Central memory CD4-positive, alpha-beta T cell (primary cell): ENCODE measurements around the gene TSGA10.
"Not testable (repeated sequence)": the region's sequence is repeated elsewhere in the genome, so short reads cannot be mapped to it uniquely, and the experiment has no call there.

Experiments used
- DNase-seq: peaks from one replicate; pipeline ENCODE4 v3.0.0; 2022
- total RNA-seq, 3 experiments: gene quantifications; one replicate each; lab custom pipeline; 2026; lab: John Stamatoyannopoulos, UW

Gene TSGA10, protein sequence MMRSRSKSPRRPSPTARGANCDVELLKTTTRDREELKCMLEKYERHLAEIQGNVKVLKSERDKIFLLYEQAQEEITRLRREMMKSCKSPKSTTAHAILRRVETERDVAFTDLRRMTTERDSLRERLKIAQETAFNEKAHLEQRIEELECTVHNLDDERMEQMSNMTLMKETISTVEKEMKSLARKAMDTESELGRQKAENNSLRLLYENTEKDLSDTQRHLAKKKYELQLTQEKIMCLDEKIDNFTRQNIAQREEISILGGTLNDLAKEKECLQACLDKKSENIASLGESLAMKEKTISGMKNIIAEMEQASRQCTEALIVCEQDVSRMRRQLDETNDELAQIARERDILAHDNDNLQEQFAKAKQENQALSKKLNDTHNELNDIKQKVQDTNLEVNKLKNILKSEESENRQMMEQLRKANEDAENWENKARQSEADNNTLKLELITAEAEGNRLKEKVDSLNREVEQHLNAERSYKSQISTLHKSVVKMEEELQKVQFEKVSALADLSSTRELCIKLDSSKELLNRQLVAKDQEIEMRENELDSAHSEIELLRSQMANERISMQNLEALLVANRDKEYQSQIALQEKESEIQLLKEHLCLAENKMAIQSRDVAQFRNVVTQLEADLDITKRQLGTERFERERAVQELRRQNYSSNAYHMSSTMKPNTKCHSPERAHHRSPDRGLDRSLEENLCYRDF
- total RNA-seq: 3.2 to 14.7 (median 13.9) reads per million in 3 experiments

DNA sequence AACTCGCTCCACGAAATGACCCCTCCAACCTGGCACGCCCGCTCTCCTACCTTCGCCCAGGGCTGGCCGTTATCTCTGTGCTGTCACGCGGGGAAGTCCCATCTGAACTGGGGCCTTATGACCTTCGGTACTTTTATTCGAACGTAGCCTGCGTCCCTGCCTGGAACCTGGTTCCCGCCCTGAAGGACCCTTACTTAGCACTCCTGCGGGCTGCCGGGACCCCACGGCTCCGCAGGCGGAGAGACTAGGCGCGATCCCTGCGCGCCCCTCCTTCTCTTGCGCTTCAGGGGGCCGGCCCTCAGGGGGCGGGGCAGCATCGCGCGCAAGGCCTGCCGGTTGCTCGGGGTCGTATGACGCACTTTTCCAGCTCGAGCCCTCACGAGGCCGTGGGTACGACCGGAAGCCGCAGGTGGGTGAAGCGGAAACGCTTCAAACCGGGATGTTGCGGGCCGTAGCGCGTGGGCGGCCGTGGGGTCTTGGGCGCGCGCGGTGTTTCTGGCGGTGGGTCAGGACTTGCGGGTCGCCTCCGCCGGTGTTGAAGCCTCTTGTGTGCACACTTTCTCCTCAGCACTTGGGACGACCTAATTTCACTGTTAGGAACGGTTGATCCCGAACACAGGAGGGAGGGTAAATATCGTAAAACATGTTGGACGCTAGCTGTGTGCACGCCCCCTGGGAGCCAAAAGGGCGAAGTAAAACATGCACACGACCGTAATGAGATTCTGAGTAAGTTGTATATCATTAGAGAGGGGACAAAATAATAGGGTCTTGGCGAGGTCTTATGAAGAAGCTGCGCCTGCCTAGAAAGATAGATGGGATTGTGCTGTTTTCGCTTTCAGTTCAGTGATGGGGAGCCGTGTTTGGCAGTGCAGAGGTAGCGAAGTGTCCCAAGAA lies at the start of gene TSGA10, which contains the start of gene LIPT1:
Gene TSGA10, minus strand, starts transcription at position 300 of the 894 bp plus-strand sequence. CDS start 45,503 bp downstream, outside the sequence.
Gene LIPT1, plus strand, starts transcription at position 325 of the 894 bp plus-strand sequence. CDS start 6,991 bp downstream, outside the sequence.
- DNase-seq: peak; percentile 92

DNA sequence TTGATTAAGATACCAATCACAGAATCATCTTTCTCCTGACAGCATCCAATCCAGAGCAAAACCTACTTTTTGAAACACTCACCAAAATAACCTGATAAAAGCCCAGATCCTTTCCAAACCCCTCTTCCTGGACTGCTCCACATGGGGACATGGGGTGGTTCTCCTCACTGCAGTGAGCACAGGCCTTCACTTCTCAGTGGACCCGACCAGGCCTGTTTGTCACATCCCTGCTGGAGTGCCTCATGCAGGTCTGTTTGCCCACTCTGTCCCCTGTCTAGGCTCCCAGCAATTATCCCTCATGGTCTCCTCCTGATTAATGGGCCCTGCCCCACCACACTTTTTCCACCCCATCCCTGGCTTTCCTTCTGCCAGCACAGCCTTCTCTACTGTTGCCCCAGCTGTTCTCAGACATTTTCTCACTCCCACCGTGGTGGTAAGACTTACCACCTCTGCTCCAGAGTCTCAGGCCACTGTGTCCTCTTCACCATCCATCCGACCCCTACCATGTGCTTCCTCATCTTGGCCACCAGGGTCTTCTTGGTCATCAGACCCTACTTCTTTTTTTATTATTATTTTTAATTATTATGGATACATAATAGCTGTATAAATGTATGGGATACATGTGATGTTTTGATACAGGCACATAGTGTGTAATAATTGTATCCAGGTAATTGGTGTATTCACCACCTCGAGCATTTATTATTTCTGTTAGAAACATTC lies 47.4 kb upstream of the TSGA10 start:
- no peak for DNase-seq

DNA sequence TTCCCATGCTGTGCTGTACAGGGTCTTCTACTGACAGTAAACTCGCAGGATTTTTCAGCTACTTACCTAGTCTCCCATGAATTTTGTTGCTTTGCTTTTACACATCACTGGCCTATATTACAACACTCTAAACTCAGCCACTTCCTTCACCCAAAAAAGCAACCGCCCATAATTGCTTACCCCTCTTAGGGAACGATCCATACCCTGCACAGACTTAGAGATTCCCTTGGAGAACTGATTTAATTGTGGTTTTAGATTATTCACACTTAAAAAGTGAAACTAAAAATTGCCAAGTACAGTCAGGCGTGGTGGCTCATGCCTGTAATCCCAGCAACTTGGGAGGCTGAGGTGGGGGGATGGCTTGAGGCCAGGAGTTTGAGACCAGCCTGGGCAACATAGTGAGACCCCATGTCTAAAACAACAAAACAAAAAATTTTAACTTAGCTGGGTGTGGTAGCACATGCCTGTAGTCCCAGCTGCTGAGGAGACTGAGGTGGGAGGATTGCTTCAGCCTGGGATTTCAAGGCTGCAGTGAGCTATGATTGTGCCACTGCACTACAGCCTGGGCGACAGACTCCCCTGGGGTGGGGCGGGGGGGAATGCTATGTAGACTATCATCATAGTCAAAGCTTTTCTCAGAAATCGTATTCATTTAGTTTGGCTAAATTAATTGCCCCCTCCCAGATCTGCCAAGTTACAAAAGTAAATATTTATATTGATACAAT lies 45.5 kb upstream of the TSGA10 start:
- no peak for DNase-seq

DNA sequence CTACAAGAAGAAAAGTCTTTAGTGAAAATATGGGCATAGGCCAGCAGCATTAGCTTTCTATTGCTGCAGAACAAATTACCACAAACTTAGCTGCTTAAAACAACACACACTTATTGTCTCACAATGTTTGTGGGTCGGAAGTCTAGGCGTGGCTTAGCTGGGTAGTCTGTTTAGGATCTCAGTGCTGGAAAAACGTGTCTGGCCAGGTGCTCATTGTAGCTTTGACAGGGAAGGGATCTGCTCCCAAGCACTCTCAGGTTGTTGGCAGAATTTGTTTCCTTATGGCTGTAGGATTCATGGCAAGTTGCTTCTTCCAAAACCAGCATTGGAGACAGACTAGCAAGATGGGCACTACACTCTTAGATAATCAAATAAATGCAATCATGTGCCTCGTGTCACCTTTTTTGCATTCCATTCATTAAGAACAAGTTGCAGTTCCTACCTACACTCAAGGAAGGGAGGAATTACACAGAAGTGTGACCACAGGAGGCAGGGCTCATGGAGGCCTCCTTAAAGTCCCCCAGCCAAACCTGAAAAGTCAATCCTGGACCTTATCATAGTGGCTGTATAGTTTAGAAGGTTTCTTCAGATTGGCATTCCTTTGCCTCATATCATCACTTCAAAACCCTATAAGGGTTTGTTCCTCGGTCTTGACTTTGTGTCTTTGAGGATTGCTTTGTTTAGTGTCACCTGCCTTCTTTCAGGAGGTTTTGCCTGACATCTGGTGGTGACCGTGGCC lies 43.5 kb upstream of the TSGA10 start:
- no peak for DNase-seq

DNA sequence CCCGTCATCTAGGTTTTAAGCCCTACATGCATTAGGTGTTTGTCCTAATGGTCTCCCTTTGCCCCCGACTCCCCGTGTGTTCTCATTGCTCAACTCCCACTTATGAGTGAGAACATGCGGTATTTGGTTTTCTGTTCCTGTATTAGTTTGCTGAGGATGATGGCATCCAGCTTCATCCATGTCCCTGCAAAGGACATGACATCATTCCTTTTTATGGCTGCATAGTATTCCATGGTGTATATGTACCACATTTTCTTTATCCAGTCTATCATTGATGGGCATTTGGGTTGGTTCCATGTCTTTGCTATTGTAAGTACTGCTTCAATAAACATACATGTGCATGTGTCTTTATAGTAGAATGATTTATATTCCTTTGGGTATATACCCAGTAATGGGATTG lies 37.6 kb upstream of the TSGA10 start:
- DNase-seq: not testable (repeated sequence)

DNA sequence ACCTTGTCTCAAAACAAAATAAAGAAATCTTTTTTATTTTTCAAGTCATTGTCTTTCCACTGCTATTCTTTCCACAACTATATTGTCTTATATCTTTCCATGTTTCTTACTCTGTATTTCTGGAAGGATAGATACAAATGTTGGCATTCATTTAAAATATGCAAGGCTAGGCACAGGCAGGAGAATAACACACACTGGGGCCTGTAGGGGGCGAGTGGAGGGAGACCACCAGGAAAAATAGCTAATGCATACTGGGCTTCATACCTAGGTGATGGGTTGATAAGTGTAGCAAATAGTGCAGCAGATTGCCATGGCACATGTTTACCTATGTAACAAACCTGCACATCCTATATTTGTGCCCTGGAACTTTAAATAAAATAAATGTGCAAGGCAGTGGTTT lies 35.8 kb upstream of the TSGA10 start:
- DNase-seq: no peak

DNA sequence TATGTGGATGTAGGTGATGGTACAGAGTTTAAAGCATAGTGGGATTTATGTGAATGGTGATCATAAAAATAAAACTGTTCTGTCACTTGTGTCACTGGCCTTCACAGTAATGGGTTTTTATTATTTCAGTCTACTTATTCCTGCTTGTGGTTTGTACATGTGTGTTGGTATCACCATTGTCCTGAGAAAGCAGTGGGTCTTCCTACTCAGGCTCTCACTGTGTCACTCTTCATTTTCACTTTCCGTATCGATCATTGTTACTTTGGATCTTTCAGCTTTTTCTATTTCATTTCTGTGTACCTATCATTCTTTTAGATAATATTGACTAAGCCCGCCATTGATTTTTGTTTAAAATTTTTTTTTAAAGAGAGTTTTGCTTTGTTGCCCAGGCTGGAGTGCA lies 33.6 kb upstream of the TSGA10 start:
- no peak for DNase-seq

DNA sequence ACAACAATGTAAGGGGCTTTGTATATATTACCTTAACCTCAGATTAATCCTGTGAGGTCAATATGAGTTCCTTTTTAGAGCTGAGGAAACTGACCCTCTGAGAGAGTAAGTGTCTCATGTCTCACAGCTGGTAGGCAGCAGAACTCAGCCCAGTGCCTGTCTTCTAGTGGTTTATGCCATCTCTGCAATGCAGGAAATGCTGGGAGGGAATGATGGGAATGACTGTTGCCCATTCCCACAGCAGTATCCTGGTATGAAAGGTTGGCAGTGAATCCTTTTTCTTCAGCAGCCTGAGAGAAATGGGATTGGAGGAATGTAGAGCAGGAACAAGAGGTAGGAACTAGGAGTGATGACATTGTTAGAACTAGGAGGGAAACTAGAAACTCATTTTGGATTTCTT lies 32.3 kb upstream of the TSGA10 start:
- no peak for DNase-seq

DNA sequence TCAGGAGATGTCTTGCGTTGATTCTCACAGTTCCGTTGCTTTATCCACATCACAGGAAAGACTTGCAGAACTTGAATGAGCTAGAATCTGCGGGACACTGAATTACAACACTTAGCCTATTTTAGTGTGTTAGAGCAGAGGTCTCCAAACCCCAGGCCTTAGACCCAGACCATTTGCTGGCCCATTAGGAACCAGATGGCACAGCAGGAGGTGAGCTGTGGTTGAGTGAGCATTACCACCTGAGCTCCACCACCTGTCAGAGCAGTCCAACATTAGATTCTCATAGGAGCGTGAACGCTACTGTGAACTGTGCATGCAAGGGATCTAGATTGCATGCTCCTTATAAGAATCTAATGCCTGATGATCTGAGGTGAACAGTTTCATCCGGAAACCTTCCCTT lies 30.1 kb upstream of the TSGA10 start:
- no peak for DNase-seq

DNA sequence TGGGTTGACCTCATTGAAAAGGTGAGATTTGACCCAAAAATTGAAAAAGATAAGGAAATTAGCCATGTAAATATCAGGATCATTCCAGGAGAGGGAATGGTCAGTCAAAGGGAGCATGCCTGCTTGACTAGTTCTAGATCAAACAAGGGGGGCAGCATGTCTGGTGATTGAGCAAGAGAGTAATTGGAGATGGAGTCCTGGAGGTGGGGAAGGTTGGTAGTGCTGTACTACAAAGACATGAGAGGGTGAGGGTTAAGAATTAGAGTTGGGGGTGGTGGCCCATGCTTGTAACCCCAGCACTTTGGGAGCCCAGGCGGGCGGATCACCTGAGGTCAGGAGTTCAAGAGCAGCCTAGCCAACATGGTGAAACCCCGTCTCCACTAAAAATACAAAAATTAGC lies 28.3 kb upstream of the TSGA10 start:
- DNase-seq: no peak

DNA sequence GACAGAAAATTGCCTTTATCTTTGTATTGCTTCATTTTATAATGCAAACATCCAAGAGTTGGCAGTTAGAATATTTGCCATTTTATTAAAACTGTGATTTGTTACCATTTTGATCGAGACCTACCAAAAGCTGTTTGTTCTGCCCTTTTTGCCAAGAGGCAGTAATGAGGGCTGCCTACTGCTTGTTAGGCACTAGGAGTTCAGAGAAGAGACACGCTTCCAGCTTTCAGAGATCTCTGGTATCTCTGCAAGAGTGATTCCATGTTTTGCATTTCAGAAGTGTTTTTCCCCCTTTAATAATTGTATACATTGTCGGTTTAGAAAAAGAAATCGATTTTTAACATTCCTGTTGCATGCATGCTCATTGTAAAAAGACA lies 26.9 kb upstream of the TSGA10 start:
- DNase-seq: no peak

DNA sequence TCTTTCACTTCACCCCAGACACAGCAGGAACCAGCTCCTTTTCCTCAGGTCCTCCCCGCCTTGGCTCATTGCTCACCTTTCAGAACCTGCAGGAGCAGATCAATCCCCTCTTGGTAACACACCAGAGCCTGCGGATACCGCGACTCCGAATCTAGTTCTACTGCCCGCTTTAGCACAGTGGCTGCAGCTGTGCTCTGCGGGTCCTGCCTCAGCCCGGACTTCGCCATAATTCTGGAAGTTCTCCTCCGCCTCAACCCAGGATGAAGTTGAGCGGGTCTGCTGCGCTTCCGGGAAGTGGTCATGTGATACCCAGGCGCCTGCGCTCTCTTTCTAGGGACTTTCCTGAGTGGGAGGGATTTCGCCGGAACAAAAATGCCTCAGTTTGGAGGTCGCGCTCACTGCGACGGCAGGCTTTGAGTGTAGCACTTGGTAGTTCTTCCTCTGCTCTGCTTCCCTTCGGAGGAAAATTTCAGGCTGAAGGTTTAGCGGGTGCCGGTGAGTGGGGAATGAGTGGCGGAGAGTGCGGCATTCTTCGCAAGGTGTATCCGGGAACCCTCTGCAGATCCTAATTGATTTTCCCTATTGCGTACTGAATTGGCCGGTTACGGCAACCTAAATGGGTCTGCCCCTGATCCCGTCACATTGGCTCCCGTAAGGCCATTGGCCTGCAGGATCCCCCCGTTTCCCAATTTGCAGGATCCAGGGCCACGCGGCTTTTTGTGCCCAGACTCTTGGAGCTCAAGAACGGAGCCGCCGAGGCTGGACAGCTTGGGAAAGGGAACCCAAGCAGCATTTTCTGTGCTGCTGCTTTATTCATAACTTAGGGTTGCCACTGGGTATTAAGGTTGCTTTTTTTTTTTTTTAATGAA lies 26.2 kb upstream of the TSGA10 start, which contains the start of the genes MITD1 and MRPL30:
Gene MITD1, minus strand, starts transcription at position 304 of the 869 bp plus-strand sequence. Its CDS starts 77 bp downstream, at position 227.
Gene MRPL30, plus strand, starts transcription at position 430 of the 869 bp plus-strand sequence. CDS start 5,020 bp downstream, outside the sequence.
- DNase-seq: peak; percentile 92

DNA sequence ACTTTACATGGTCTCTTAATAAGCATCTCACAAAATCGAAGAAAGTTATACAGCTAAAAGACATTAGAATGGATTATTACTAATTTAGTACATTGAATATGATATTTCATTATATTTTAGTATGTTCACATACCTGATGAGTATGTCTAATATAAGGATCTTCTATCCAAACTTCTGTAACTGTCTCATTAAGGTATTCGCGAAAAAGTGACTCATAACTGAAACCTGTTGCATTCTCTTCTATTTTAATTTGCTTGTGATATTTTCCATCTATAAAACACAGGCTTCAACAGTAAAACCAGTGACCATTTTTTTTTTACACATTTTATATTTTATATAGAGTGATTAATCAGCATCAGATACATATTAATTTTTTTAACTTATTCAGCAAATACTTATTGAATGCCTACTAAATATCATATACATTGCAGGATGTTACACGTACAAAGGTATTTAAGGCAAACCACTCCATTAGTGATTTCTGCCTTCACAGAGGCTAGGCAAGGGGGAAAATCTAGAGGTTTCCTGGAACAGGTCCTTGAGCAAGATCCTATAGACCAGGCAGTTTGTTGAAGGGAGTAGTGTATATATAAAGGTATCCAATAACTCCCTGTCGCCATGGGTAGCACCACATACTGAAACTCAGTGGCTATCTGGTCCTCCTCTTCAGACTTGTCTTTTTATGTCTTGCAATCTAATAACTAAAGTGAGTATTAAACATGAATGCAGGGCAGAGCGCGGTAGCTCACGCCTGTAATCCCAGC lies 16.8 kb upstream of the TSGA10 start:
- no peak for DNase-seq

DNA sequence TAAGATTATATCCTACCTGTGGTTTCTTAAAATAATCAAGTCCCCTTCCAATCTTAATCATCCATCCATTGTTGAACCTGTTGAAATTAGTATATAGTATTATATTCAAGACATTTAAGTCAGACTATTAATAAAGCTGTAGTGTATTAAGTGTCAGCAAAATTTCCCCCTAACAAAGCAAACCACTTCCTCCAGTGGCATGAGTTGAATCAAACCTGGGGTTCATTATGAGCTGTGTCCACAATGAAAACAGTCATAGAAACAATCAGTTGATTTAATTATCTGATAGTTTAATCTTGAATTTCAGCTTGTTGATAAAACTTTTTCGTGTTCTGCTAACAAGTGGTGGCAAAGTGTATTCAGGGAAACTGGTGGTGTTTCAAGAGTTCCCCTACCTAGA lies 14.8 kb upstream of the TSGA10 start:
- no peak for DNase-seq

DNA sequence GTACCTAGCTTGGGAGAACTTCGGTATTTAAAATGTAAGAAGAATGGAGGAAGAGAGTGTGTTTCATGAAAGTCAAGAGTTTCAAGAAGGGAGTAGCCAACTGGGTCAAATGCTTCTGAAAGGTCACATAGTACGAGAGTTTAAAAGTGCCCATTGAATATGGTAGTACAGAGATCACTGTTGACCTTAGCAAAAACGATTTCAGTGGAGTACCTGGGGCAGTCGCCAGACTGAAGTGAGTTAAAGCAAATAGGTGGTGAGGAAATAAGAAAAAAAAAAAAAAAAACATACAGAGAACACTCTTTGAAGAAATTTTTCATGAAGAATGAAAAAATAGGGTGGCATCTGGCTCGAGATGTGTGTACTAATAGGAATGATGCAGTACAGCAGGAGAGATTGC lies 11.5 kb upstream of the TSGA10 start:
- no peak for DNase-seq

DNA sequence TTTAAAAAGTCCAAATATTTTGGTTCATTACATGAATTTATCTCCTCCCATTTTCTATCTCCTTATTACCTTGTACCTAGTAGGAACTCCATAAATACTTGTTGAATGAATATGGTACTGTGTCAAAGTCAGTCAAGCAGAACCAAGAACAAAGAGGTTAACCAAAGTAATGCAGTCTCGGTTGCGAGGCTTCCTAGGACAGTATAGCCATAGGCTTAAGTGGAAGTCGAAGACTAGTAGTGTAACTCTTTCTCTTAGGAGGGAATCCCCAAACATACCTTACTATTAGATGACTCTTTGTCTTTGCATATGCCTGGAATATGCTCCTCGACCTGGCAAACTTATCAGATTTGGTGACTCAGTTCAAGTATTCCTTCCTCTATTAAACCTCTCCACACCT lies 4.9 kb upstream of the TSGA10 start:
- DNase-seq: no peak

DNA sequence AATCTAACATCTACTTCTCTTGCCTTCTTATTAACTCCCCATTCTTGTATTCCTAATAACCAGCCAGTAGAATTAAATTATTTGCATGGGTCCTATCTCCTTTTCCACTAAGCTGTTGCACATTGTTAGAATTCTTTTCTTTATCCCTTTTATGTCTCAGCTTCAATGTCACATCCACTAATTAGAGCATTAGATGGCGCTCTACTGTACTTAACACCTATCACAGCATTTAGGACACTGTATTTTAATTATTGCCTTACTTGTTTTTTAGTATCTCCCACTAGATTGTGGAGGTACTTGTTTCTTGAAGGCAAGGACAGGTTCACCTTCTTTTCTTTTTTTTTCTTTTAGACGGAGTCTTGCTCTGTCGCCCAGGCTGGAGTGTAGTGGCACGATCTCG lies 3.9 kb upstream of the TSGA10 start:
- DNase-seq: no peak

DNA sequence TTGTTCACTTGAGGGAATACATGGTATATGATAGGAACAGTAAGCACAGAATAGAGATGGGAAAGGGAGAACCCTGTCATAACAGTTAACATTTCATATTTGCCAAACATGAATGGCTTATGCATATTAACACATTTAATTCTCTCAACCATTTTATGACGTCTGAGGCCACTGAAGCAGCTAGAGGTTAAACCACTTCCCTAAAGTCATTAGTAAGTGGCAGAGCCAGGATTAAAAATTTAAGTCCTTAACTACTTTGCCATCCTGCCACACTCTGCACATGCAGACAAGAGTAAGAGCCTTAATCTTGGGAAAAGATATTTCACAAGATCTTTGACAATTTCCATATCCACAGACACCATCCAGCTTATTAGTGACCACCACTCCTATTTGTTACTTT lies 2.1 kb upstream of the TSGA10 start:
- DNase-seq: no peak
